ENCODE results near the gene KCTD13. TPM values are rescaled to one million over a fixed set of nuclear protein-coding genes. Genes with fewer than 3 reads are reported as not detected.

The KCTD13 gene
- polyA plus RNA-seq, 2 of the 4 experiments (the other 2 are of a cell fraction) = 12.7 to 14.6 TPM

DNA sequence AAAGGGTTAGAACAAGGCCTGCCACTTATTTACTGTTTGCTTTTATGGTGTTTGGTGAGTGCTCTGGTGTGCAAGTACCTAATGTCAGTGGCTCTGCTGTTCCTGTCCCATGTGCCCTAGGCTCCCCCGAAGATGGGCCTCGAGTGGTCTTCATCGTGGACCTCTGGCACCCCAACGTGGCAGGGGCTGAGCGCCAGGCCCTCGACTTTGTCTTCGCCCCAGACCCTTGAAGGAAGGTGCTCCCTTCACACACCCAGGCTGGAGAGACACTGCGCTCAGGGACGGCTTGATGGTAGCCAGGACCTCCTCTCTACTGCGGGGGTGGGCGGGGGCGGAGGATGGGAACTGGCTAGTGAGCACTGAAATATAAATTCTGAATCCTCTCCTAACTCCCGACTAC, 20.4 kb downstream of the KCTD13 start:
- ATAC-seq (no peak), FAIRE-seq (no peak), DNase-seq (ENCODE audit: low read depth in 1 of 2, low spot score in 1 of 2) (no peak)
- ChIA-PET CTCF (interaction anchor here (1.1 kb wide), 1 partner anchor 11 kb away, joined by 4 read pairs; no protein-coding TSS in a partner anchor), POLR2A (no interaction called here)
- Histone ChIP-seq H3K4me3 (no peak overlapping the region), H3K9me3 (no peaks in the 10 kb centered on the region), H3K27ac (no peak overlapping the region), H3K4me2 (no peak overlapping the region), H3K4me1 (peaks cover 12% of the 10 kb centered on the region)
- no peak for TF ChIP-seq EHMT2 (IDR thresholded peaks at IDR 0.05; ENCODE audit: low read depth)
- TF ChIP-seq TP53 (CRISPR knock-in tag; IDR thresholded peaks at IDR 0.05) = no peak
- TF ChIP-seq, protein P1, sequence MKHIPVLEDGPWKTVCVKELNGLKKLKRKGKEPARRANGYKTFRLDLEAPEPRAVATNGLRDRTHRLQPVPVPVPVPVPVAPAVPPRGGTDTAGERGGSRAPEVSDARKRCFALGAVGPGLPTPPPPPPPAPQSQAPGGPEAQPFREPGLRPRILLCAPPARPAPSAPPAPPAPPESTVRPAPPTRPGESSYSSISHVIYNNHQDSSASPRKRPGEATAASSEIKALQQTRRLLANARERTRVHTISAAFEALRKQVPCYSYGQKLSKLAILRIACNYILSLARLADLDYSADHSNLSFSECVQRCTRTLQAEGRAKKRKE (CRISPR knock-in tag; IDR thresholded peaks at IDR 0.05; ENCODE audit: low read depth) = no peak
- TF ChIP-seq, protein P2, sequence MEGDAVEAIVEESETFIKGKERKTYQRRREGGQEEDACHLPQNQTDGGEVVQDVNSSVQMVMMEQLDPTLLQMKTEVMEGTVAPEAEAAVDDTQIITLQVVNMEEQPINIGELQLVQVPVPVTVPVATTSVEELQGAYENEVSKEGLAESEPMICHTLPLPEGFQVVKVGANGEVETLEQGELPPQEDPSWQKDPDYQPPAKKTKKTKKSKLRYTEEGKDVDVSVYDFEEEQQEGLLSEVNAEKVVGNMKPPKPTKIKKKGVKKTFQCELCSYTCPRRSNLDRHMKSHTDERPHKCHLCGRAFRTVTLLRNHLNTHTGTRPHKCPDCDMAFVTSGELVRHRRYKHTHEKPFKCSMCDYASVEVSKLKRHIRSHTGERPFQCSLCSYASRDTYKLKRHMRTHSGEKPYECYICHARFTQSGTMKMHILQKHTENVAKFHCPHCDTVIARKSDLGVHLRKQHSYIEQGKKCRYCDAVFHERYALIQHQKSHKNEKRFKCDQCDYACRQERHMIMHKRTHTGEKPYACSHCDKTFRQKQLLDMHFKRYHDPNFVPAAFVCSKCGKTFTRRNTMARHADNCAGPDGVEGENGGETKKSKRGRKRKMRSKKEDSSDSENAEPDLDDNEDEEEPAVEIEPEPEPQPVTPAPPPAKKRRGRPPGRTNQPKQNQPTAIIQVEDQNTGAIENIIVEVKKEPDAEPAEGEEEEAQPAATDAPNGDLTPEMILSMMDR (IDR thresholded peaks at IDR 0.05) = no peak
- no peak for TF ChIP-seq RNF2 (IDR thresholded peaks at IDR 0.05; ENCODE audit: borderline replicate concordance, low read depth)
- WGBS (ENCODE audit: missing lambda C conversion rate) = 89% methylated on average over 11 of the region's 13 CpGs

GRCh38 chr16:29904947-29905346, 21.1 kb downstream of the KCTD13 start:
- Histone ChIP-seq H3K4me1 (peaks cover 12% of the 10 kb centered on the region), H3K27ac (no peak overlapping the region), H3K4me2 (no peak overlapping the region), H3K9me3 (no peaks in the 10 kb centered on the region), H3K4me3 (no peak overlapping the region)
- FAIRE-seq (no peak), DNase-seq (ENCODE audit: low read depth in 1 of 2, low spot score in 1 of 2) (no peak), ATAC-seq (no peak)
- ChIA-PET POLR2A (no interaction called here), CTCF (interaction anchor here (1.0 to 1.1 kb wide), 2 partner anchors 12 to 128 kb away, joined by 3 to 4 read pairs; no protein-coding TSS in a partner anchor)
- TF ChIP-seq BHLHE40 (IDR thresholded peaks at IDR 0.05; ENCODE audit: low read depth, low read length) (no peak), USF2 (IDR thresholded peaks at IDR 0.05) (no peak), NR3C1 (IDR thresholded peaks at IDR 0.05) (no peak), PHF8 (IDR thresholded peaks at IDR 0.05; ENCODE audit: borderline replicate concordance, low read depth) (no peak), ZC3H11A (IDR thresholded peaks at IDR 0.05) (no peak), FOSL2 (IDR thresholded peaks at IDR 0.05) (no peak), FOSL2 (CRISPR knock-in tag; IDR thresholded peaks at IDR 0.05) (no peak), BCL3 (IDR thresholded peaks at IDR 0.05) (no peak), ZSCAN20 (CRISPR knock-in tag; IDR thresholded peaks at IDR 0.05) (no peak), ESRRA (IDR thresholded peaks at IDR 0.05; ENCODE audit: borderline replicate concordance, low read length) (no peak), POLR2A (IDR thresholded peaks at IDR 0.05; ENCODE audit: low read length) (no peak), NPAS2 (CRISPR knock-in tag; IDR thresholded peaks at IDR 0.05; ENCODE audit: borderline replicate concordance) (no peak), HDAC2 (IDR thresholded peaks at IDR 0.05) (no peak), CBX8 (IDR thresholded peaks at IDR 0.05) (no peak), MAFK (IDR thresholded peaks at IDR 0.05; ENCODE audit: partially characterized antibody) (no peak), CBX2 (IDR thresholded peaks at IDR 0.05; ENCODE audit: borderline replicate concordance, low read depth) (no peak)
- TF ChIP-seq, protein P2 (IDR thresholded peaks at IDR 0.05) = no peak
- 89% methylated on average over 7 of the region's 7 CpGs for WGBS (ENCODE audit: missing lambda C conversion rate)

Data from A549 (cell line).